ENCODE results near the gene SV2B.
"Not testable (repeated sequence)": the region's sequence is repeated elsewhere in the genome, so short reads cannot be mapped to it uniquely, and the experiment has no call there.

The SV2B gene

GRCh38 chr15:91304210-91304609 is 204.2 kb downstream of the SV2B start:
- DNase-seq (ENCODE audit: low read depth in 3 of 3, low spot score in 1 of 3), result no peak

- no peak for DNase-seq (ENCODE audit: low read depth in 3 of 3, low spot score in 1 of 3)
Observed at GRCh38 chr15:91304786-91305185, 204.7 kb downstream of the SV2B start.

GRCh38 chr15:91306144-91306543 is 206.1 kb downstream of the SV2B start:
- no peak for DNase-seq (ENCODE audit: low read depth in 3 of 3, low spot score in 1 of 3)

GRCh38 chr15:91307601-91308000 is 207.5 kb downstream of the SV2B start:
- DNase-seq (ENCODE audit: low read depth in 3 of 3, low spot score in 1 of 3), result no peak

GRCh38 chr15:91308199-91308598 is 208.1 kb downstream of the SV2B start:
- DNase-seq (ENCODE audit: low read depth in 3 of 3, low spot score in 1 of 3), result no peak

GRCh38 chr15:91308855-91309254 is 208.8 kb downstream of the SV2B start:
- peak in 1 of 3 donors; percentile 1 for DNase-seq (ENCODE audit: low read depth in 3 of 3, low spot score in 1 of 3)

GRCh38 chr15:91311986-91312385 is 211.9 kb downstream of the SV2B start:
- no peak for DNase-seq (ENCODE audit: low read depth in 3 of 3, low spot score in 1 of 3)

GRCh38 chr15:91316126-91316525 is 216.1 kb downstream of the SV2B start:
- DNase-seq (ENCODE audit: low read depth in 3 of 3, low spot score in 1 of 3), result no peak

- no peak for DNase-seq (ENCODE audit: low read depth in 3 of 3, low spot score in 1 of 3)
Observed at GRCh38 chr15:91318516-91318915, 218.5 kb downstream of the SV2B start.

- DNase-seq (ENCODE audit: low read depth in 3 of 3, low spot score in 1 of 3), result no peak
Observed at GRCh38 chr15:91318931-91319330, 218.9 kb downstream of the SV2B start.

GRCh38 chr15:91319371-91320059 is 219.5 kb downstream of the SV2B start:
- no peak for DNase-seq (ENCODE audit: low read depth in 3 of 3, low spot score in 1 of 3)

GRCh38 chr15:91320101-91320500 is 220.0 kb downstream of the SV2B start:
- no peak for DNase-seq (ENCODE audit: low read depth in 3 of 3, low spot score in 1 of 3)

GRCh38 chr15:91329914-91330313 is 229.9 kb downstream of the SV2B start:
- DNase-seq (ENCODE audit: low read depth in 3 of 3, low spot score in 1 of 3), result no peak

GRCh38 chr15:91331581-91331980 is 231.5 kb downstream of the SV2B start:
- no peak for DNase-seq (ENCODE audit: low read depth in 3 of 3, low spot score in 1 of 3)

GRCh38 chr15:91335702-91336101 is 235.6 kb downstream of the SV2B start:
- DNase-seq (ENCODE audit: low read depth in 3 of 3, low spot score in 1 of 3), result no peak

- DNase-seq (ENCODE audit: low read depth in 3 of 3, low spot score in 1 of 3), result no peak
Observed at GRCh38 chr15:91336687-91337086, 236.6 kb downstream of the SV2B start.

GRCh38 chr15:91338766-91339165 is 238.7 kb downstream of the SV2B start:
- DNase-seq (ENCODE audit: low read depth in 3 of 3, low spot score in 1 of 3), result no peak

- DNase-seq (ENCODE audit: low read depth in 3 of 3, low spot score in 1 of 3), result no peak
Observed at GRCh38 chr15:91342097-91342496, 242.0 kb downstream of the SV2B start.

GRCh38 chr15:91344912-91345311 is 244.9 kb downstream of the SV2B start:
- DNase-seq (ENCODE audit: low read depth in 3 of 3, low spot score in 1 of 3), result not testable (repeated sequence)

- no peak for DNase-seq (ENCODE audit: low read depth in 3 of 3, low spot score in 1 of 3)
Observed at GRCh38 chr15:91345736-91346135, 245.7 kb downstream of the SV2B start.

- DNase-seq (ENCODE audit: low read depth in 3 of 3, low spot score in 1 of 3), result no peak
Observed at GRCh38 chr15:91346259-91346658, 246.2 kb downstream of the SV2B start.

GRCh38 chr15:91348752-91349500 is 248.9 kb downstream of the SV2B start:
- no peak for DNase-seq (ENCODE audit: low read depth in 3 of 3, low spot score in 1 of 3)

All from stimulated activated CD4-positive, alpha-beta T cell treated with anti-CD3 and anti-CD28 coated beads, TNF-alpha, amount 100 ng/mL, for 1 hour (primary cell).